ENCODE data around the gene GAMT. TPM values are rescaled to one million over a fixed set of nuclear protein-coding genes. Genes with fewer than 3 reads are reported as not detected.

Gene GAMT
- total and polyA plus RNA-seq, 2 donors (not counting 3 experiments of a cell fraction or from before 2014, with no cell fraction given), result 22.1 to 36.9 TPM

DNA sequence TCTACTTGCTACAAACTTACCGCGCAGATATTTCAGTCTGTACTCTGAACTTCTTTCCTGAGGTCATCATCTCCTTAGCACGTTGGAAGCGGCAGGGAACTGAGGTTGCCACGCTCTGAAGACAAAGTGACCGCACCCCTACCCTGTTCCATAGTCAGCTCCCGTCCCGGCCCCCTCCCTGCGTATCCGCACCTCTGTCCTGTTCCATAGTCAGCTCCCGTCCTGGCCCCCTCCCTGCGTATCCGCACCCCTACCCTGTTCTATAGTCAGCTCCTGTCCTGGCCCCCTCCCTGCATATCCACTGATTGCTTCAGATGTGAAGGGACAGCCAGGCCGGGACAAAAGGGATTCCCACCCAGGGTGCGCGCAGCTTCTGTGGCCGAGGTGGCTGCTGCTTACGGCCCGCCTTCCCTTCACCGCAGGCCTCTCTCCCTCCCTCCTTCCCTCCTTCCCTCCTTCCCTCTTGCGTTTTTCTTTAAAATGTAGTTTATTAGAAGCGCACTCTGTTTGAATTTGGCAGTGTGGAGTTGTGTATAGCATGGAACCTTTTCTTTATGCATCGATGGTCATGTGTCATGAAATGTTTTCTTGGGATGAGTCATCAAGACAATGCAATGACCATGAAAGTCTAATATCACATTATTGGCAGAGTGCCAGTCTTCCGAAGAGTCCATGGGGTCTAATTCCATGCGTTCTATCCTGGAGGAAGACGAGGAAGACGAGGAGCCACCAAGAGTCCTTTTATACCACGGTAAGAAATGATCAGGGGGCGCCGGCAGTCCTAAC is 39.5 kb downstream of the GAMT start:
- TF ChIP-seq POLR2AphosphoS5 (IDR thresholded peaks at IDR 0.05; ENCODE audit: insufficient read depth, low read depth, low read length), result no peak
- TF ChIP-seq GATA2 (IDR thresholded peaks at IDR 0.05; ENCODE audit: insufficient read depth, insufficient read length, low read depth, low read length), result no peak
- TF ChIP-seq FOS (IDR thresholded peaks at IDR 0.05; ENCODE audit: borderline replicate concordance, insufficient read depth, low read length), result peak; percentile 72
- TF ChIP-seq, protein P1, sequence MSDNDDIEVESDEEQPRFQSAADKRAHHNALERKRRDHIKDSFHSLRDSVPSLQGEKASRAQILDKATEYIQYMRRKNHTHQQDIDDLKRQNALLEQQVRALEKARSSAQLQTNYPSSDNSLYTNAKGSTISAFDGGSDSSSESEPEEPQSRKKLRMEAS (IDR thresholded peaks at IDR 0.05; ENCODE audit: insufficient read depth, insufficient read length), result no peak
- TF ChIP-seq JUN (IDR thresholded peaks at IDR 0.05; ENCODE audit: borderline replicate concordance, insufficient read depth, insufficient read length, low read depth), result peak; percentile 93
- TF ChIP-seq POLR2A (IDR thresholded peaks at IDR 0.05; ENCODE audit: low read depth, low read length), result no peak
- TF ChIP-seq, protein P2, sequence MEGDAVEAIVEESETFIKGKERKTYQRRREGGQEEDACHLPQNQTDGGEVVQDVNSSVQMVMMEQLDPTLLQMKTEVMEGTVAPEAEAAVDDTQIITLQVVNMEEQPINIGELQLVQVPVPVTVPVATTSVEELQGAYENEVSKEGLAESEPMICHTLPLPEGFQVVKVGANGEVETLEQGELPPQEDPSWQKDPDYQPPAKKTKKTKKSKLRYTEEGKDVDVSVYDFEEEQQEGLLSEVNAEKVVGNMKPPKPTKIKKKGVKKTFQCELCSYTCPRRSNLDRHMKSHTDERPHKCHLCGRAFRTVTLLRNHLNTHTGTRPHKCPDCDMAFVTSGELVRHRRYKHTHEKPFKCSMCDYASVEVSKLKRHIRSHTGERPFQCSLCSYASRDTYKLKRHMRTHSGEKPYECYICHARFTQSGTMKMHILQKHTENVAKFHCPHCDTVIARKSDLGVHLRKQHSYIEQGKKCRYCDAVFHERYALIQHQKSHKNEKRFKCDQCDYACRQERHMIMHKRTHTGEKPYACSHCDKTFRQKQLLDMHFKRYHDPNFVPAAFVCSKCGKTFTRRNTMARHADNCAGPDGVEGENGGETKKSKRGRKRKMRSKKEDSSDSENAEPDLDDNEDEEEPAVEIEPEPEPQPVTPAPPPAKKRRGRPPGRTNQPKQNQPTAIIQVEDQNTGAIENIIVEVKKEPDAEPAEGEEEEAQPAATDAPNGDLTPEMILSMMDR (IDR thresholded peaks at IDR 0.05; ENCODE audit: extremely low read depth in 1 of 2, insufficient read depth in 1 of 2, low read depth in 1 of 2, low read length in 2 of 2), result no peak
- TF ChIP-seq EZH2 (IDR thresholded peaks at IDR 0.05; ENCODE audit: borderline replicate concordance, low read depth, low read length, severe bottlenecking), result no peak
- TF ChIP-seq MYC (IDR thresholded peaks at IDR 0.05; ENCODE audit: low read depth, low read length), result no peak
- CTCF ChIA-PET, result interaction anchor here (0.8 kb wide), 1 partner anchor 20 kb away, joined by 3 read pairs; no protein-coding TSS in a partner anchor
- dilution Hi-C loops (cut with MboI; ENCODE audit: extremely low pct_ligation_motif_present, low sequenced_read_pairs) (no loop called here), intact Hi-C loops (cut with micrococcal nuclease) (no loop called here)
- Histone ChIP-seq H3K27ac (ENCODE audit: insufficient read depth, low read depth, low read length) (peak overlapping the region; percentile 5), H3K4me1 (ENCODE audit: control insufficient read depth, extremely low read depth, insufficient read depth, low read length) (peaks cover 8% of the 10 kb centered on the region), H3K9me3 (replicated peaks; ENCODE audit: control insufficient read depth, insufficient read depth, low read length) (no peaks in the 10 kb centered on the region), H3K27me3 (ENCODE audit: control insufficient read depth in 2 of 2, insufficient read depth in 2 of 2, low read length in 2 of 2) (no peaks in the 10 kb centered on the region), H3K79me2 (ENCODE audit: control insufficient read depth, insufficient read depth, low read length) (no peaks in the 10 kb centered on the region), H3K4me3 (replicated peaks in 1 of 3; ENCODE audit: insufficient read depth in 1 of 3, low read depth in 1 of 3, low read length in 3 of 3) (no peak overlapping the region), H3K9ac (replicated peaks; ENCODE audit: extremely low read depth, insufficient read depth, low read length) (no peak overlapping the region), H4K20me1 (replicated peaks; ENCODE audit: control insufficient read depth, extremely low read depth, insufficient read depth, low read length) (no peaks in the 10 kb centered on the region), H2AFZ (ENCODE audit: low read depth, low read length) (no peak overlapping the region), H3K36me3 (ENCODE audit: control insufficient read depth in 2 of 2, extremely low read depth in 1 of 2, insufficient read depth in 2 of 2, low read length in 2 of 2) (peaks cover 0 to 31% of the 10 kb centered on the region in 2 experiments), H3K9me1 (replicated peaks; ENCODE audit: control insufficient read depth, extremely low read depth, insufficient read depth, low read length) (no peaks in the 10 kb centered on the region), H3K4me2 (ENCODE audit: insufficient read depth, low read length) (peak overlapping the region; percentile 28)
- DNase-seq (ENCODE audit: low read depth, low spot score) (peak; percentile 24), FAIRE-seq (peak; percentile 91)
- POLR2A ChIA-PET, result no interaction called here
- BruUV-seq (replicated peaks), result no TSS peak
